Motor neuron (in vitro differentiated cells): ENCODE measurements around the gene MIDN. TPM values are rescaled to one million over a fixed set of nuclear protein-coding genes. Genes with fewer than 3 reads are reported as not detected.

Source experiments
- ATAC-seq, 8 experiments: fragments of 200-7000 bp; cut with Tn5 transposase; replicated peaks in 6 of 8; 2 replicates each; pipeline ENCODE4 v1.8.0; 2021; ENCODE audit warnings: mild to moderate bottlenecking in 8 of 8, moderate library complexity in 8 of 8
- H3K27ac ChIP-seq, 2 donors: fragments of 250-450 bp; sonication (Bioruptor Pico); 2 replicates each; pipeline ENCODE4 v1.9.0; 2021; ENCODE audit warnings: antibody characterized with exemption in 2 of 2, mild to moderate bottlenecking in 2 of 2, moderate library complexity in 1 of 2
- H3K4me1 ChIP-seq, 2 donors: fragments of 250-450 bp; sonication (Bioruptor Pico); replicated peaks in 1 of 2; 2 replicates each; pipeline ENCODE4 v1.6.1; 2021; ENCODE audit warnings: antibody characterized with exemption in 2 of 2, mild to moderate bottlenecking in 2 of 2, moderate library complexity in 1 of 2
- H3K4me3 ChIP-seq, 5 donors: fragments of 250-450 bp; sonication (Bioruptor Pico); 2 replicates each; pipeline ENCODE4 v1.9.0; 2021; ENCODE audit warnings: antibody characterized with exemption in 5 of 5, mild to moderate bottlenecking in 5 of 5, moderate library complexity in 4 of 5
- WGBS, 10 experiments: fragments of 450-650 bp; shearing (Covaris generic); methylation state at CpG; one replicate each; pipeline ENCODE4 v1.0.0; 2022; 5-methylcytosine and 5-hydroxymethylcytosine counted together
- in situ Hi-C, 9 experiments: fragments of 400-800 bp; cut with MboI; loops; one replicate each; pipeline ENCODE4 v1.15.0; 2021; ENCODE audit warnings: low sequenced_read_pairs in 9 of 9, low pct_unique_long_range_greater_than_20kb in 2 of 9; ENCODE audit not compliant: unreplicated experiment in 9 of 9
- total RNA-seq, 8 experiments: library from RNA; unstranded; fragments of 300-600 nt; gene quantifications; 2 replicates each; pipeline versions ENCODE4 v1.2.3 to v1.2.4, GENCODE V29; 2022

The MIDN gene
- total RNA-seq, 8 experiments from 2014 or later, result 15.0 to 78.9 (median 35.1) TPM

DNA sequence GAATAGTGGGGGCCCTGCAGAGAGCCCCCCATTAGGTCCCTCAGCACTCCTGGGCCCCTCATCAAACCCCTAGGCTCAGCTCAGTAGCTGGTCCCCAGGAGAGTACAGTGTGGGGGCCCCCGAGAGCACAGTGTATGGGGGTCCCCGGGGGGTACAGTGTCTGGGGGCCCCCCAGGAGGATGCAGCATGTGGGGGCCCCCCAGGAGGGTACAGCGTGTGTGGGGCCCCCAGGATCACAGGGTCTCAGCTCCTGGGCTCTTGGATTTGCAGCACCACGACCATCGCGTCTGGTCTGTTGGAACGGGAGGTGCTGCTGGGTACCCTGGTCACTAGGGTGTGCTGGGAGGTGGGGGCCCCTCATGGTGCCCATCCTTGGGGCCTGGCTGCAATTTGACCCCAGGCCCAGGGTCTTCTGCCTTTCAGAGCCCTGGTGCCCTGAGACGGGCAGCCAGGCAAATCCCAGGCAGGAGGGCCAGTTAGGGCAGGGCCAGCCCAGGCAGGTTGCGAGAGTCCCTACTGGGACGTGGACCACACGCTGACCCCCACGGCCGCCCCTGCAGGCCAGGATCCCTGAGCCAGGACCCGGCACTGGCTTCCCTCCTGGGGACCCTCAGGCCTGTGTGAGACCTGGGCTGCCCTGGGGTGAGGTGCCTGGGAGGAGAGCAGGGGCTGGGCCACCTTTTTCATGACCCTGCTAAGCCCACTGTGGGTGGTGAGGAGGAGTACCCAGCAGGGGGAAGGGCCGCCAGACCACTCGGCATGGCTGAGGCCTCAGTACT, 24.1 kb upstream of the MIDN start:
- in situ Hi-C loops, result no loop called here
- 90% methylated on average over 2 of the region's 16 CpGs; no CpG with 5 or more reads in 9 of the 10 experiments for WGBS, 10 experiments
- Histone ChIP-seq H3K27ac (no peak overlapping the region), H3K4me3 (no peak overlapping the region), H3K4me1 (peaks cover 6 to 7% of the 10 kb centered on the region in 2 donors)
- no peak for ATAC-seq

DNA sequence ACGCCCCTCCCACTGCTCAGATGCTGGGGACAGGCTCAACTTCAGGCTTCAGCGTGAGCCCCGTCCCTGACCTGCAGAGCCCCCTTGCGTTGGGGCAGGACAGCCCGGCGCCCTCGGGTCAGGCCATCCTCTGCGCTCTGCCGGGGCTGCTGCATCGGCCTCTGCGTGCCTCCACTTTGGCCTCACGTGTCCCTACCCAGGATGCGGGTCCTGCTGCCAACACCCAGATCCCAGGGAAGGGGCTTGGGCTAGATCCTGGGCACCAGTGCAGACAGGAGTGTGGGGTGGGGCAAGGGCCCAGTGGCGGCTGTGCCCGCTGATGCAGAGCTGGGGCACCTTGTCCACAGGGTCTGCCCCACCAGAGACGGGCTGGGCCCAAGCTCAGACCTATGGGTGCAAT, 23.5 kb upstream of the MIDN start:
- peaks cover 6 to 7% of the 10 kb centered on the region in 2 donors for H3K4me1 ChIP-seq
- in situ Hi-C loops, result no loop called here
- H3K4me3 ChIP-seq, result no peak overlapping the region
- no peak for ATAC-seq
- 81% methylated on average over 14 of the region's 16 CpGs; no CpG with 5 or more reads in 9 of the 10 experiments for WGBS, 10 experiments
- no peak overlapping the region for H3K27ac ChIP-seq

DNA sequence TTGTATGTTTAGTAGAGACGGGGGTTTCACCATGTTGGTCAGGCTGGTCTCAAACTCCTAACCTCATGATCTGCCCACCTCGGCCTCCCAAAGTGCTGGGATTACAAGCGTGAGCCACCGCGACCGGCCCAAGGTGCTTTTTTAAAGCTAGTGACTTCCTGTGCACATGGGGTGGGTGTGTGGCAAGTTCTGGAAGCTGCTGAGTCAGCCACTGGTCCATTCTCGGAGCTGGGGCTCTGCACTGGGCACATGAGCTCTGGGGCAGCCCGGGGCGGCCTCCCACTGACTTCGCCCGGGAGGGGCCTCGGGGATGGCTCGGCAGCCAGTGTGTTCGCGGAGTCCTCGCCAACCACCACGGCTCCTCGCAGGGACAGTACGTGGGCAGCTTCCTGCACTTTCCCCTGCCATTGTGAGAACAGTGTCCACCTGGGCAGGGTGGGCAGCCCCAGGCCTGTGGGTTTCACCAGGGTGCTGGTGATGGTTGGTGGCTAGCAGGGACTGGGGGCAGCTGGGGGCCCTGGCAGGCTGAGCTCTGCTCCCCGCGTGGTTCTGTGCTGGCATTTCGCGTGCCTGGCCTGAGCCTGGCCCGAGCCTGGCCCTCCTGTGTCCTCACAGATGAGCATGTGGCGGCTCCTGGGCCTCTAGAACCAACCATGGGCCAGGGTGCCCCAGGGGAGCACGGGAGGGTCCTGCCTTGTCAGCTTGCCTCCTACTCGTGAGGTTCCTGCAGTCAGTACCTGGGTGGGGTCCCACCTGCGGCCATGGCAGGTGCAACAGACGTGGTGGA, 22.8 kb upstream of the MIDN start:
- Histone ChIP-seq H3K27ac (peak overlapping the region in 1 of 2 donors; percentile 47), H3K4me3 (no peak overlapping the region), H3K4me1 (peaks cover 7 to 12% of the 10 kb centered on the region in 2 donors)
- in situ Hi-C loops, result no loop called here
- 66 to 90% (median 90%) methylated on average over 2 to 5 of the region's 29 CpGs; no CpG with 5 or more reads in 7 of the 10 experiments for WGBS, 10 experiments
- ATAC-seq, result no peak

DNA sequence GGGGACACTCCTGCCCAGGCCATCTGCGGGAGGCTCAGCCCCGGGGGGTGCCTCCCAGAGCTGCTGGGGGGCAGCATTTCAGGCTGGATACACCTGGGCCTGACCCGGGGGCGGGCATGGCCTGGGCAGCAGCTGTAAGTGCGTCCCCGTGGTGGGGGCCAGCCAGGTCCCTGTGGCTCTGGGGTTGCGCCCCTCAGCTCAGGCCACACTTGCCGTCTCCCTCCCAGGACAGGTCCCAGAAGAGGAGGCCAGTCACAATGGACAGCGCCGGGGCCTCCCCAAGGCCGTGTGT, 22.2 kb upstream of the MIDN start:
- in situ Hi-C loops, result no loop called here
- WGBS, 10 experiments, result 100% methylated on average over 2 of the region's 11 CpGs; no CpG with 5 or more reads in 9 of the 10 experiments
- H3K27ac ChIP-seq, result peak overlapping the region in 1 of 2 donors; percentile 47

DNA sequence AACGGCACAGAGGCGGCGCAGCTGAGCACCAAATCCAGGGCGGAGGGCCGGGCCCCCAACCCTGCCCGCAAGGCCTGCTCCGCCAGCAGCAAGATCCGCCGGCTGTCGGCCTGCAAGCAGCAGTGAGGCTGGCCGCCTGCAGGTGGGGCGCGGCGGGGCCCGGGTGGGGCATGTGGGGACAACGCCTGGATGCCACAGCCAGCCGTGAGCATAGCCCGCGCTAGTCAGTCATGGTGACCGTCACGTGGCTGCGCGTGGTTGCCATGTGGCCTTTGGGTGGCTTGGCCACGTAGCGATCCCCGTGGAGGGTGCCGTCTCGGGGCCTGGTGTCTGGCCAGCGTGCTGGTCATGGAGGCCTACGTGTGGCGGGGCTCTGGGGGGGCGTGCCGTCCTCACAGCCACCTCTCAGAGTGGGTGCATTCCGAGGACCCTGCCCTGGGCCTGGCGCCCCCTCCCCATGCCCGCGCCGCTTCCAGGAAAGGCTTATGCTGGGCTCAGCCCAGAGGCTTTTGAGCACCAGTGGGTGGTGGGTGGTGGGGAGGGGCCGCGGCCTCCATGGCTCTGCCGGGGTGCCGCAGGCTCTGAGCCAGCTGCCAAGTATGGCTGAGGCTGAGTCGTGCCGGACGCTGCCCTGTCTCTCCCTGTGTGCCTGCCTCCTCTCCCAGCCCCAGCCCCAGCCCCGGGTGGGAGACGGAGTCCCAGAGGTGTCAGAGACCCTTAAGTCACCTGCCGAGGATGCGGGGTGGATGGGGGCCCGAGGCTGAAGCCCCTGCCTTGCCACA, 21.7 kb upstream of the MIDN start:
- in situ Hi-C loops, result no loop called here
- 100% methylated on average over 2 of the region's 50 CpGs; no CpG with 5 or more reads in 9 of the 10 experiments for WGBS, 10 experiments
- Histone ChIP-seq H3K27ac (no peak overlapping the region), H3K4me3 (no peak overlapping the region), H3K4me1 (peaks cover 10 to 17% of the 10 kb centered on the region in 2 donors)
- ATAC-seq, result no peak

More for the DNA sequence above, 22.2 kb upstream of the MIDN start:
- no peak for ATAC-seq
- no peak overlapping the region for H3K4me3 ChIP-seq
- H3K4me1 ChIP-seq, result peaks cover 11 to 17% of the 10 kb centered on the region in 2 donors

DNA sequence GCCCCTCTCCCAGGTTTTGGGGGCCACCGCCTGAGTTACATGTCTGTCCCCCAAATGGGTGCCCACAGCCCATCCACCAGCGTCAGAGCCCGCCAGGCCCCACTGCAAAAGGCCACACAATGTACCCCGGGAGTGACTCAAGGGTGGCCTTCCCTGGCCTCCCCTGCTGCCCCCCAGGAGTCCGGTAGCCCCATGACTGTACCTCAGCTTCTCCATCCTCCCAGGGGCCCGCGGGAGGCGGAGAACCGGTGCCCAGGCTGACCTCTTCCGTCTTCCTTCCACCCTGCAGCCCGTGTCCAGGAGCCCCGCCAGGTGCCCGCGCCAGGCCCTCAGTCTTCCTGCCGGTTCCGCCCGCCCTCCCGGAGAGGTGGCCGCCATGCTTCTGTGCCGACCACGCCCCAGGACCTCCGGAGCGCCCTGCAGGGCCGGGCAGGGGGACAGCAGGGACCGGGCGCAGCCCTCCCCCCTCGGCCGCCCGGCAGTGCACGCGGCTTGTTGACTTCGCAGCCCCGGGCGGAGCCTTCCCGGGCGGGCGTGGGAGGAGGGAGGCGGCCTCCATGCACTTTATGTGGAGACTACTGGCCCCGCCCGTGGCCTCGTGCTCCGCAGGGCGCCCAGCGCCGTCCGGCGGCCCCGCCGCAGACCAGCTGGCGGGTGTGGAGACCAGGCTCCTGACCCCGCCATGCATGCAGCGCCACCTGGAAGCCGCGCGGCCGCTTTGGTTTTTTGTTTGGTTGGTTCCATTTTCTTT, 20.9 kb upstream of the MIDN start:
- WGBS, 10 experiments, result 0 to 100% (median 80%) methylated on average over 1 to 7 of the region's 56 CpGs; no CpG with 5 or more reads in 5 of the 10 experiments
- no peak overlapping the region for H3K27ac ChIP-seq
- H3K4me1 ChIP-seq, result peaks cover 10 to 23% of the 10 kb centered on the region in 2 donors

DNA sequence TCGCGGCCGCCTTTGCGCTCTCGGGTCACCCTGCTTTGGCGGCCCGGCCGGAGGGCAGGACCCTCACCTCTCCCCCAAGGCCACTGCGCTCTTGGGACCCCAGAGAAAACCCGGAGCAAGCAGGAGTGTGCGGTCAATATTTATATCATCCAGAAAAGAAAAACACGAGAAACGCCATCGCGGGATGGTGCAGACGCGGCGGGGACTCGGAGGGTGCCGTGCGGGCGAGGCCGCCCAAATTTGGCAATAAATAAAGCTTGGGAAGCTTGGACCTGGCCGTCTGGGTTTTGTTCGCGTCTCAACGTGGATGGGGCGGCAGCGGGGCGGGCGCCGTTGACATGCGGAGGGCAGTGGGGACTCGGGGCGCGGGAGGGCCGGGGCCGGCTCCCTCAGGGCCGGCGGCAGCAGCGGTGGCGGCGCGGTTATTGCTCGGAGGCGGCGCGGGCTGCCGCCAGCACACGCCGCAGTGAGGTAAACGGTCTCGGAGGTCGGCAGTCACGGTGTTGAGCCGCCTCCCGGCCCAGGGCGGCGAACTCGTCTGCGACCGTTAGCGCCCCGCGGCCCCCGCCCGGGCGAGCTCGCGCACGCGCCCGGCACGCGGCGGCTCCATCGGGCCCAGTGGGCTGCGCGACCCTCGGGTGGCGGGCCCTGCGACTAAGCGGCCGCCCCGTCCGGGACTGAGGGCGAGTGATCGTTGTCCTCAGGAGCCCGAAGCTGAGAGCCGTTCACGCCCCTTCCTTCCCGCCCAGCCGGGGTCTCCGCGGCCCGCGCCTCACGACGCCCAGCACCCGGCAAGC, 20.0 kb upstream of the MIDN start:
- no peak for ATAC-seq
- Histone ChIP-seq H3K4me1 (peaks cover 9 to 24% of the 10 kb centered on the region in 2 donors), H3K4me3 (no peak overlapping the region), H3K27ac (no peak overlapping the region)
- 93 to 98% (median 96%) methylated on average over 8 to 14 of the region's 100 CpGs; no CpG with 5 or more reads in 7 of the 10 experiments for WGBS, 10 experiments
- in situ Hi-C loops, result no loop called here

More for the DNA sequence above, 20.9 kb upstream of the MIDN start:
- ATAC-seq, result peak in 4 of 8 experiments; percentile 3 to 85 (median 68)
- in situ Hi-C loops, result no loop called here
- no peak overlapping the region for H3K4me3 ChIP-seq

DNA sequence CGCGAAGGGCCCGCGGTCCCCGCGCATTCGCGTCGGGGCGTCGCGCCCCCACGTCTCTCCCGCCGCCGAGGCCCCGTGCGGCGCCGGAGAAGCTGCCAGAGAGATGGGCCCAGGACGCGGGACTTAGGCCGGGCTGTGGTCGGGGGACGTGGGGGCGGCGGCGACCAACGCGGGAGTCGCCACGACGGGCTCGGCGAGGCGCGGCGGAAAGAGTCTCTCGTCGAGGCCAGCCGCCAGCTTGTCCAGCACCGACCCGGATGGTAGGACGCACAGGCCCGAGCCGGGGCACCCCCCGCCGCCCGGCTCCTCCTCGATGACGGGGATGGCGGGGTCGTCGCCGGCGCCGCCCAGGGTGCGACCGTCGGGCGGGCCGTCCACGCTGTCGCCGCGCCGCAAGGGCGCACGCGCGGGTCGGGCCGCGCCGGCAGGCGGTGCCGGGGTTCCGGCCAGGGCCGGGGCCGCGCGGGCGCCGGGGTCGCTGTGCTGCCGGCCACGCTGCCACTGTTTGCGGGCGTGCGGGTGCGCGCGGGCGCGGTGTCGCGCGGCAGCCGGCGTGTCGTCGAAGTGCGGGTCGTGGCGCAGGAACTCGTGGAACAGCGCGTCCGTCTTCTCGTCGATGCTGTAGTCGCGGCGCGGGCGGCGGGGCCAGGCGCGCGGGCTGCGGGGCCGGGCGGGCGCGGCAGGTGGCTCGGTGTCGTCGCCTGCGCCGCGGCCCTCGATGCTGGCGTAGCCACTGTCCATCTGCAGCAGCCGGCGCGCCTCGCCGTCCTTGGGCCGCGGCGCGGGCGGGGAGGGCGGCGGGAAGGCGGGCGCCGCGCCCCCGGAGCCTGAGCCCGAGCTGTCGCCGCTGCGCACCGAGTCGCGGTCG, 19.1 kb upstream of the MIDN start:
- H3K27ac ChIP-seq, result no peak overlapping the region
- no peak for ATAC-seq
- in situ Hi-C loops, result no loop called here
- peaks cover 9 to 24% of the 10 kb centered on the region in 2 donors for H3K4me1 ChIP-seq
- WGBS, 10 experiments, result 96 to 100% (median 100%) methylated on average over 3 to 7 of the region's 158 CpGs; no CpG with 5 or more reads in 7 of the 10 experiments
- H3K4me3 ChIP-seq, result no peak overlapping the region

DNA sequence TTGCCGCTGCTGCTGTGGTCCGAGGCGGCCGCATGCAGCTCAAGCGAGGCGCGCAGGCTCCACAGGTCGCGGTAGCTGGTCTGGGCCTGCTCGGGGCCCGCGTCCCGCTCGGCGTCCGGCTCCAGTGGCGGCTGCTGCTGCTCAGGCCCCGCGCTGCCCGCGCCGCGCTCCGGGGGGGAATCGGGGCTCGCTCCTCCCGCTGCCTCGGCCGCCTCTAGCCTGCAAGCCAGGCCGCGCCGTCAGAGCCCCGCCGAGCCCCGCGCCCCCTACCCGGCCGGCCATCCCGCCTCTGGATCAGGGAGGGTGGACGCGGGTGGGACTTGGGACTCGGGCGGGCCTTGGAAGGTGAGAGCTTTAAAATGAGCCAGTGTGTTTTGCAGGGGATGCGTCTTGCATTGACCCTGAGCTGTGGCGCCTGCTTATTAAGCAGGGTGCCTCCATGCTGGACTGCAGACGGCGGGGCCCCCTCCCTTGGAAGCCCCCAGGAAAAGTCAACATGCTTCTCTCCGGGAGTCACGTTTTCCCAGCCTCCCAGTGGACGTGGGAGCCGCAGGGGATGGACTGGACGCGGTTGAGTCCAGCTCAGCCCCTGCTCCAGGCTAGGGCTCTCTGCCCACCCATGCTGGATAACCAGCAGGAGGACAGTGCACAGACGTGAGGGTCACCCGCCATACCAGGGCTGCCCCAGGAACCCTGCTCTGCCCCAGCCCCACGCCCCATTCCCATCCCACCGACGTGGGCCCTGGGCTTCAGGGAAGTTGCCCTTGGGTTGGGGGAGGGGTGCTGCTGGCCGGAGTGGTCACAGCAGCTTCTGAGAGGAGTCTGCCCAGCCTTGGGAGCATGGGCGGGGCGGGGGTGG, 18.2 kb upstream of the MIDN start:
- WGBS, 10 experiments, result 100% methylated on average over 2 of the region's 61 CpGs; no CpG with 5 or more reads in 9 of the 10 experiments
- Histone ChIP-seq H3K4me3 (no peak overlapping the region), H3K4me1 (peaks cover 9 to 25% of the 10 kb centered on the region in 2 donors), H3K27ac (peak overlapping the region in 1 of 2 donors; percentile 61)
- in situ Hi-C loops, result no loop called here
- peak in 3 of 8 experiments; percentile 4 to 6 (median 6) for ATAC-seq

DNA sequence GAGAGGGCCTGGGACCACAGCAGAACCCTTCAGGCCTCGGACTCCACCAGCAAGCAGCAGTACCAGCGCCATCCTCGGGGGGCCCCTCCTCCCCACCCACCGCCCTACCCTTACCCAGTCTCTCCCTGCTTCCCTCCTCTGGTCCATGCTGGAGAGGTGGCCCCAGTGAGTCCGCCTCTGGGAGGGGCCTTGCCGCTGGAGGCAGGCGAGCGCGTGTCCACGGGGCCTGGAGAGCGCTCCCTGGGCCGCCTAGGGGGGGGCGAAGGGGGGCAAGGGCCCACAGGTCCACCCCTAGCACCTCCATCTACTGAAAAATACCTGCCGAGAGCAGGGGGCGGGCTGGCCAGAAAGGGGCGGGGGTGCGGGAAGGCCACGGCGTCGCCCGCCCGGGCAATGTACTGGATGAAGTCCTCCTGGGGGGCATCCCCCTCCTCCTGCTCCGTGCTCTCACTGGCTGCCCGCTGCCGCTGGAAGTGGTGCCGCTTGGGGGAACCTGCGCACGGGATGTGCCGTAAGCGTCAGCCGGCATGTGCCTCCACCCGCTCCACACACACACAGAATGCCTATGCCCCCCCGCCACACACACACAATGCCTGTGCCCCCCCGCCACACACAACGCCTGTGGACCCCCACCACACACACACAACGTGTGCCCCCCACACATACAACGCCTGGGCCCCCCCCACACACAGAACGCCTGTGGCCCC, 17.4 kb upstream of the MIDN start:
- H3K4me3 ChIP-seq, result no peak overlapping the region
- peak overlapping the region in 1 of 2 donors; percentile 61 for H3K27ac ChIP-seq
- peaks cover 12 to 33% of the 10 kb centered on the region in 2 donors for H3K4me1 ChIP-seq
- ATAC-seq, result peak in 6 of 8 experiments; percentile 4 to 71 (median 52)
- WGBS, 10 experiments, result 100% methylated on average over 1 of the region's 38 CpGs; no CpG with 5 or more reads in 9 of the 10 experiments
- in situ Hi-C loops, result no loop called here
